HEK293 (cell line): Measurements from ENCODE around the gene IL1R1.

Experiments used
- CTCF ChIA-PET: fragments of 350-600 bp; formaldehyde crosslinking; extraction: SDS; loops from one replicate; lab custom pipeline; 2021; ENCODE audit warnings: antibody characterized with exemption; lab: Yijun Ruan, JAX
- POLR2A ChIA-PET: fragments of 300-600 bp; formaldehyde crosslinking; extraction: SDS; loops from one replicate; lab custom pipeline; 2020; ENCODE audit warnings: antibody characterized with exemption, inconsistent platforms; lab: Yijun Ruan, JAX
- H3K27ac ChIP-seq: fragments of 200-500 bp; sonication (Bioruptor generic); 2 replicates; pipeline ENCODE4 v1.5.1; 2014; ENCODE audit warnings: low read depth, low read length, control low read depth, inconsistent platforms; ENCODE audit errors: extremely low read depth
- H3K36me3 ChIP-seq, 2 experiments: fragments of 200-500 bp in 1 of 2; sonication (Bioruptor generic) in 1 of 2; 1 replicate in 1 of 2; 2 replicates in 1 of 2; pipeline ENCODE4 v1.5.1; 2014 to 2017; ENCODE audit warnings: inconsistent platforms in 2 of 2, low read length in 2 of 2; ENCODE audit not compliant: control insufficient read depth in 2 of 2, insufficient read depth in 1 of 2
- H3K4me1 ChIP-seq: fragments of 200-500 bp; sonication (Bioruptor generic); 2 replicates; pipeline ENCODE4 v1.5.1; 2014; ENCODE audit warnings: mild to moderate bottlenecking, low read length, inconsistent platforms; ENCODE audit not compliant: control insufficient read depth, insufficient read depth
- H3K4me3 ChIP-seq: 2 replicates; pipeline ENCODE4 v1.5.1; 2011; ENCODE audit warnings: low read depth, mild to moderate bottlenecking, control low read depth, low read length, moderate library complexity
- H3K9me3 ChIP-seq: fragments of 200-500 bp; sonication (Bioruptor generic); 2 replicates; pipeline ENCODE4 v1.5.1; 2014; ENCODE audit warnings: low read depth, low read length, inconsistent platforms; ENCODE audit not compliant: control insufficient read depth, insufficient read depth
- HOXD13 ChIP-seq: sonication (generic); formaldehyde crosslinking; IDR thresholded peaks from 2 replicates; pipeline ENCODE4 v1.8.0; 2022; ENCODE audit warnings: missing genetic modification reagents, borderline replicate concordance
- KLF9 ChIP-seq: fragments of 450-650 bp; formaldehyde crosslinking; IDR thresholded peaks from 2 replicates; pipeline ENCODE4 v1.5.1; 2016; ENCODE audit warnings: missing biosample characterization, missing genetic modification characterization, low read depth
- RBAK ChIP-seq: fragments of 450-650 bp; formaldehyde crosslinking; IDR thresholded peaks from 2 replicates; pipeline ENCODE4 v1.5.1; 2016; ENCODE audit warnings: missing biosample characterization, missing genetic modification characterization
- ZFP41 ChIP-seq: fragments of 450-650 bp; formaldehyde crosslinking; IDR thresholded peaks from 2 replicates; pipeline ENCODE4 v1.5.1; 2016; ENCODE audit warnings: missing biosample characterization, missing genetic modification characterization, borderline replicate concordance
- ZFP69B ChIP-seq: fragments of 450-650 bp; formaldehyde crosslinking; IDR thresholded peaks from 2 replicates; pipeline ENCODE4 v1.5.1; 2016; ENCODE audit warnings: missing biosample characterization, missing genetic modification characterization
- ZNF140 ChIP-seq: fragments of 450-650 bp; formaldehyde crosslinking; IDR thresholded peaks from 2 replicates; pipeline ENCODE4 v1.5.1; 2016; ENCODE audit warnings: missing biosample characterization, missing genetic modification characterization
- ZNF16 ChIP-seq: fragments of 450-650 bp; formaldehyde crosslinking; IDR thresholded peaks from 2 replicates; pipeline ENCODE4 v1.5.1; 2016; ENCODE audit warnings: low read depth, missing biosample characterization, missing genetic modification characterization
- ZNF354C ChIP-seq: fragments of 450-650 bp; formaldehyde crosslinking; IDR thresholded peaks from 2 replicates; pipeline ENCODE4 v1.5.1; 2016; ENCODE audit warnings: missing biosample characterization, missing genetic modification characterization, low read depth, borderline replicate concordance
- ZNF473 ChIP-seq: fragments of 450-650 bp; formaldehyde crosslinking; IDR thresholded peaks from 2 replicates; pipeline ENCODE4 v1.5.1; 2017; ENCODE audit warnings: missing biosample characterization, missing genetic modification characterization
- ZNF548 ChIP-seq: fragments of 450-650 bp; formaldehyde crosslinking; IDR thresholded peaks from 2 replicates; pipeline ENCODE4 v1.5.1; 2016; ENCODE audit warnings: missing biosample characterization, missing genetic modification characterization
- ZNF561 ChIP-seq: fragments of 450-650 bp; IDR thresholded peaks from 2 replicates; pipeline ENCODE4 v1.5.1; 2018; ENCODE audit warnings: missing biosample characterization, missing genetic modification characterization, borderline replicate concordance
- ZNF777 ChIP-seq: fragments of 450-650 bp; formaldehyde crosslinking; IDR thresholded peaks from 2 replicates; pipeline ENCODE4 v1.5.1; 2017; ENCODE audit warnings: missing biosample characterization, missing genetic modification characterization, borderline replicate concordance
- TF ChIP-seq, protein P1 (sequence below): fragments of 450-650 bp; formaldehyde crosslinking; IDR thresholded peaks from 2 replicates; pipeline ENCODE4 v1.5.1; 2016; ENCODE audit warnings: missing biosample characterization, missing genetic modification characterization, borderline replicate concordance
- TF ChIP-seq, protein P2 (sequence below): fragments of 450-650 bp; formaldehyde crosslinking; IDR thresholded peaks from 2 replicates; pipeline ENCODE4 v1.5.1; 2016; ENCODE audit warnings: missing biosample characterization, missing genetic modification characterization
- TF ChIP-seq, protein P3 (sequence below): fragments of 450-650 bp; formaldehyde crosslinking; IDR thresholded peaks from 2 replicates; pipeline ENCODE4 v1.5.1; 2016; ENCODE audit warnings: missing biosample characterization, missing genetic modification characterization, low read depth
- TF ChIP-seq, protein P4 (sequence below): fragments of 450-650 bp; formaldehyde crosslinking; IDR thresholded peaks from 2 replicates; pipeline ENCODE4 v1.5.1; 2017; ENCODE audit warnings: missing biosample characterization, missing genetic modification characterization
- TF ChIP-seq, protein P5 (sequence below): sonication (generic); formaldehyde crosslinking; IDR thresholded peaks from 2 replicates; pipeline ENCODE4 v1.8.1; 2022; ENCODE audit warnings: mild to moderate bottlenecking, moderate library complexity, missing genetic modification reagents
- TF ChIP-seq, protein P6 (sequence below): fragments of 450-650 bp; formaldehyde crosslinking; IDR thresholded peaks from 2 replicates; pipeline ENCODE4 v1.5.1; 2016; ENCODE audit warnings: missing biosample characterization, missing genetic modification characterization

Gene IL1R1

DNA sequence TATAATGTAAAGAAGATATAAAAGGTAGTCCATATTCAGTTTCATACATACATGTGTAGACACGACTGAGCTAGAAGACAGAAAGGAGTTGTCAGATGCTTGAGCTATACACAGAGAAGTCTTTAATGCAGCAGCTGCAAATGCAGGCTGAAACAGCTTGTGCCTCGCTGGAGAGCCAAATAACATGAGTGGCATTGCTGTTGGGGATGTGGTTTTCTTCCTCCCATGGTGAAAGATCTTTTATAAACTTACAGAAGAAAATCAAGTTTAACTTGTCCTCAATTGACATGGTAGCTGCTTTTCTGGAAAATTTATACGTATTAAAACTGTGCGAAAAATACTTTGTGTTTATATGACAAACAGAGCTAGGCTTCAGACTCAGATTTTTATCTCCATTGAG lies 16.4 kb upstream of the IL1R1 start:
- Histone ChIP-seq H3K4me1 (no peaks in the 10 kb centered on the region), H3K27ac (no peak overlapping the region), H3K9me3 (no peaks in the 10 kb centered on the region), H3K4me3 (no peak overlapping the region), H3K36me3 (no peaks in the 10 kb centered on the region)
- TF ChIP-seq ZNF473 (tag by site-specific recombination): no peak
- TF ChIP-seq, protein P1, sequence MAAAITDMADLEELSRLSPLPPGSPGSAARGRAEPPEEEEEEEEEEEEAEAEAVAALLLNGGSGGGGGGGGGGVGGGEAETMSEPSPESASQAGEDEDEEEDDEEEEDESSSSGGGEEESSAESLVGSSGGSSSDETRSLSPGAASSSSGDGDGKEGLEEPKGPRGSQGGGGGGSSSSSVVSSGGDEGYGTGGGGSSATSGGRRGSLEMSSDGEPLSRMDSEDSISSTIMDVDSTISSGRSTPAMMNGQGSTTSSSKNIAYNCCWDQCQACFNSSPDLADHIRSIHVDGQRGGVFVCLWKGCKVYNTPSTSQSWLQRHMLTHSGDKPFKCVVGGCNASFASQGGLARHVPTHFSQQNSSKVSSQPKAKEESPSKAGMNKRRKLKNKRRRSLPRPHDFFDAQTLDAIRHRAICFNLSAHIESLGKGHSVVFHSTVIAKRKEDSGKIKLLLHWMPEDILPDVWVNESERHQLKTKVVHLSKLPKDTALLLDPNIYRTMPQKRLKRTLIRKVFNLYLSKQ (tag by site-specific recombination): no peak
- TF ChIP-seq, protein P2, sequence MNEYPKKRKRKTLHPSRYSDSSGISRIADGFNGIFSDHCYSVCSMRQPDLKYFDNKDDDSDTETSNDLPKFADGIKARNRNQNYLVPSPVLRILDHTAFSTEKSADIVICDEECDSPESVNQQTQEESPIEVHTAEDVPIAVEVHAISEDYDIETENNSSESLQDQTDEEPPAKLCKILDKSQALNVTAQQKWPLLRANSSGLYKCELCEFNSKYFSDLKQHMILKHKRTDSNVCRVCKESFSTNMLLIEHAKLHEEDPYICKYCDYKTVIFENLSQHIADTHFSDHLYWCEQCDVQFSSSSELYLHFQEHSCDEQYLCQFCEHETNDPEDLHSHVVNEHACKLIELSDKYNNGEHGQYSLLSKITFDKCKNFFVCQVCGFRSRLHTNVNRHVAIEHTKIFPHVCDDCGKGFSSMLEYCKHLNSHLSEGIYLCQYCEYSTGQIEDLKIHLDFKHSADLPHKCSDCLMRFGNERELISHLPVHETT (tag by site-specific recombination): no peak
- TF ChIP-seq, protein P3, sequence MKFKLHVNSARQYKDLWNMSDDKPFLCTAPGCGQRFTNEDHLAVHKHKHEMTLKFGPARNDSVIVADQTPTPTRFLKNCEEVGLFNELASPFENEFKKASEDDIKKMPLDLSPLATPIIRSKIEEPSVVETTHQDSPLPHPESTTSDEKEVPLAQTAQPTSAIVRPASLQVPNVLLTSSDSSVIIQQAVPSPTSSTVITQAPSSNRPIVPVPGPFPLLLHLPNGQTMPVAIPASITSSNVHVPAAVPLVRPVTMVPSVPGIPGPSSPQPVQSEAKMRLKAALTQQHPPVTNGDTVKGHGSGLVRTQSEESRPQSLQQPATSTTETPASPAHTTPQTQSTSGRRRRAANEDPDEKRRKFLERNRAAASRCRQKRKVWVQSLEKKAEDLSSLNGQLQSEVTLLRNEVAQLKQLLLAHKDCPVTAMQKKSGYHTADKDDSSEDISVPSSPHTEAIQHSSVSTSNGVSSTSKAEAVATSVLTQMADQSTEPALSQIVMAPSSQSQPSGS (tag by site-specific recombination): no peak
- no peak for TF ChIP-seq KLF9 (tag by site-specific recombination)
- CTCF ChIA-PET: no interaction called here
- POLR2A ChIA-PET: no interaction called here

DNA sequence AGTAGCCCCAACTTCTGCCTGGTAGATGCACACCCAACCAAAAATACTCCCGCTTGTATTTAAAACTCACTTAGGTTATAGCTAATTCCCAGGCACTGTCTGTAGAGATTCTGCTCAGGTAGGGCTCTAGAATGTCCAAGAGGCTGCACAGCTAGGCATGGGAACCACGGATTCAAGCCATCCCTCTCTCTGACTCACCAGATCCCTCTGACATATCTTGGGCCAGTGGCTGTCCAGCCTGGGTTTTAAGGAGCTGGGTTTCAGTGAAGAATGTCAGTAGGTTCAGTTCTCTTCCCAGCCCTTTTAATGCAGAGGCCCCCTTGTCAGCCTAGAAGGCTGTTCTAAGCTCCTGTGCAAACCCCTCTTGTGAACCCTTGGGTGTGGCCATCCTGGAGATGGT lies 15.9 kb upstream of the IL1R1 start:
- Histone ChIP-seq H3K9me3 (no peaks in the 10 kb centered on the region), H3K36me3 (no peaks in the 10 kb centered on the region), H3K27ac (no peak overlapping the region), H3K4me1 (no peaks in the 10 kb centered on the region), H3K4me3 (no peak overlapping the region)
- CTCF ChIA-PET: no interaction called here
- POLR2A ChIA-PET: no interaction called here
- TF ChIP-seq ZNF354C (tag by site-specific recombination) (no peak), HOXD13 (CRISPR knock-in tag) (no peak), ZNF548 (tag by site-specific recombination) (no peak), ZNF16 (tag by site-specific recombination) (no peak), RBAK (tag by site-specific recombination) (no peak), ZFP41 (tag by site-specific recombination) (no peak), ZNF140 (tag by site-specific recombination) (no peak), ZNF561 (tag by site-specific recombination) (no peak), ZFP69B (tag by site-specific recombination) (no peak), ZNF777 (tag by site-specific recombination) (no peak)
- TF ChIP-seq, protein P4, sequence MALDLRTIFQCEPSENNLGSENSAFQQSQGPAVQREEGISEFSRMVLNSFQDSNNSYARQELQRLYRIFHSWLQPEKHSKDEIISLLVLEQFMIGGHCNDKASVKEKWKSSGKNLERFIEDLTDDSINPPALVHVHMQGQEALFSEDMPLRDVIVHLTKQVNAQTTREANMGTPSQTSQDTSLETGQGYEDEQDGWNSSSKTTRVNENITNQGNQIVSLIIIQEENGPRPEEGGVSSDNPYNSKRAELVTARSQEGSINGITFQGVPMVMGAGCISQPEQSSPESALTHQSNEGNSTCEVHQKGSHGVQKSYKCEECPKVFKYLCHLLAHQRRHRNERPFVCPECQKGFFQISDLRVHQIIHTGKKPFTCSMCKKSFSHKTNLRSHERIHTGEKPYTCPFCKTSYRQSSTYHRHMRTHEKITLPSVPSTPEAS: no peak
- TF ChIP-seq, protein P5, sequence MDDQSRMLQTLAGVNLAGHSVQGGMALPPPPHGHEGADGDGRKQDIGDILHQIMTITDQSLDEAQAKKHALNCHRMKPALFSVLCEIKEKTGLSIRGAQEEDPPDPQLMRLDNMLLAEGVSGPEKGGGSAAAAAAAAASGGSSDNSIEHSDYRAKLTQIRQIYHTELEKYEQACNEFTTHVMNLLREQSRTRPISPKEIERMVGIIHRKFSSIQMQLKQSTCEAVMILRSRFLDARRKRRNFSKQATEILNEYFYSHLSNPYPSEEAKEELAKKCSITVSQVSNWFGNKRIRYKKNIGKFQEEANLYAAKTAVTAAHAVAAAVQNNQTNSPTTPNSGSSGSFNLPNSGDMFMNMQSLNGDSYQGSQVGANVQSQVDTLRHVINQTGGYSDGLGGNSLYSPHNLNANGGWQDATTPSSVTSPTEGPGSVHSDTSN (CRISPR knock-in tag): no peak
- TF ChIP-seq, protein P6, sequence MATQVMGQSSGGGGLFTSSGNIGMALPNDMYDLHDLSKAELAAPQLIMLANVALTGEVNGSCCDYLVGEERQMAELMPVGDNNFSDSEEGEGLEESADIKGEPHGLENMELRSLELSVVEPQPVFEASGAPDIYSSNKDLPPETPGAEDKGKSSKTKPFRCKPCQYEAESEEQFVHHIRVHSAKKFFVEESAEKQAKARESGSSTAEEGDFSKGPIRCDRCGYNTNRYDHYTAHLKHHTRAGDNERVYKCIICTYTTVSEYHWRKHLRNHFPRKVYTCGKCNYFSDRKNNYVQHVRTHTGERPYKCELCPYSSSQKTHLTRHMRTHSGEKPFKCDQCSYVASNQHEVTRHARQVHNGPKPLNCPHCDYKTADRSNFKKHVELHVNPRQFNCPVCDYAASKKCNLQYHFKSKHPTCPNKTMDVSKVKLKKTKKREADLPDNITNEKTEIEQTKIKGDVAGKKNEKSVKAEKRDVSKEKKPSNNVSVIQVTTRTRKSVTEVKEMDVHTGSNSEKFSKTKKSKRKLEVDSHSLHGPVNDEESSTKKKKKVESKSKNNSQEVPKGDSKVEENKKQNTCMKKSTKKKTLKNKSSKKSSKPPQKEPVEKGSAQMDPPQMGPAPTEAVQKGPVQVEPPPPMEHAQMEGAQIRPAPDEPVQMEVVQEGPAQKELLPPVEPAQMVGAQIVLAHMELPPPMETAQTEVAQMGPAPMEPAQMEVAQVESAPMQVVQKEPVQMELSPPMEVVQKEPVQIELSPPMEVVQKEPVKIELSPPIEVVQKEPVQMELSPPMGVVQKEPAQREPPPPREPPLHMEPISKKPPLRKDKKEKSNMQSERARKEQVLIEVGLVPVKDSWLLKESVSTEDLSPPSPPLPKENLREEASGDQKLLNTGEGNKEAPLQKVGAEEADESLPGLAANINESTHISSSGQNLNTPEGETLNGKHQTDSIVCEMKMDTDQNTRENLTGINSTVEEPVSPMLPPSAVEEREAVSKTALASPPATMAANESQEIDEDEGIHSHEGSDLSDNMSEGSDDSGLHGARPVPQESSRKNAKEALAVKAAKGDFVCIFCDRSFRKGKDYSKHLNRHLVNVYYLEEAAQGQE (tag by site-specific recombination): no peak
